Mucosa of descending colon (tissue), 3 donors: ENCODE measurements around the gene ALG12. TPM values are rescaled to one million over a fixed set of nuclear protein-coding genes. Genes with fewer than 3 reads are reported as not detected.

Experiments used
- ATAC-seq: fragments of 200-7000 bp; cut with Tn5 transposase; one replicate; pipeline ENCODE4 v1.9.1; 2020; ENCODE audit warnings: mild to moderate bottlenecking, moderate library complexity
- DNase-seq, 3 donors: peaks; one replicate each; pipeline ENCODE4 v3.0.0-alpha.2; 2020
- H3K36me3 ChIP-seq: fragments of 200-600 bp; one replicate; pipeline ENCODE4 v1.8.0; 2021; ENCODE audit warnings: low read depth, mild to moderate bottlenecking
- H3K4me1 ChIP-seq: fragments of 200-600 bp; one replicate; pipeline ENCODE4 v1.8.0; 2021; ENCODE audit warnings: low read depth, mild to moderate bottlenecking
- H3K4me3 ChIP-seq: fragments of 200-600 bp; one replicate; pipeline ENCODE4 v1.8.0; 2021; ENCODE audit warnings: mild to moderate bottlenecking
- H3K9me3 ChIP-seq: fragments of 200-600 bp; one replicate; pipeline ENCODE4 v1.8.0; 2021; ENCODE audit warnings: mild to moderate bottlenecking
- CTCF ChIP-seq: fragments of 200-600 bp; IDR thresholded peaks from one replicate; pipeline ENCODE4 v1.8.0; 2022; ENCODE audit warnings: antibody characterized with exemption, mild to moderate bottlenecking
- intact Hi-C, 2 donors: fragments of 100-400 bp; cut with DNase I in 1 of 2; cut with micrococcal nuclease in 1 of 2; formaldehyde crosslinking; loops; one replicate each; pipeline versions ENCODE4 v1.11.0 to v1.11.1; 2022; cut with DNase I, micrococcal nuclease
- total RNA-seq, 3 donors: library from RNA; stranded (reverse); fragmentation: NEBNext Ultra II Directional in 2 of 3; extraction: Animal tissue kit (Norgen Biotek cat#: 25700) in 2 of 3; gene quantifications; one replicate each; pipeline versions ENCODE4 v1.2.1 to v1.2.4, GENCODE V29; 2021 to 2023
- donor health status: DM: no; HTN: no; CAD: no; lungs with moderate emphysema.
- donor health status: DM: no; HTN: no; CAD: no.
- donor health status: DM: no; HTN: yes; CAD: no.

Gene ALG12
- total RNA-seq, 3 donors from 2014 or later = 21.7 to 28.7 (median 25.5) TPM

- peak; percentile 30 for ATAC-seq
- peaks cover 5% of the 10 kb centered on the region for H3K36me3 ChIP-seq
- no peak for TF ChIP-seq CTCF
- DNase-seq = peak; percentile 85 to 91 (median 88)
- peaks cover 42% of the 10 kb centered on the region for H3K4me1 ChIP-seq
- no peaks in the 10 kb centered on the region for H3K9me3 ChIP-seq
- H3K4me3 ChIP-seq = peak overlapping the region; percentile 78
- intact Hi-C loops = no loop called here
Measured at GRCh38 chr22:49962012-49962750, 43.9 kb upstream of the ALG12 start.

- peaks cover 5% of the 10 kb centered on the region for H3K36me3 ChIP-seq
- no peak for ATAC-seq
- no peak for TF ChIP-seq CTCF
- no peak for DNase-seq
- peaks cover 37% of the 10 kb centered on the region for H3K4me1 ChIP-seq
- H3K9me3 ChIP-seq = no peaks in the 10 kb centered on the region
- intact Hi-C loops = no loop called here
- peak overlapping the region; percentile 78 for H3K4me3 ChIP-seq
Measured at GRCh38 chr22:49961601-49962011, 43.4 kb upstream of the ALG12 start.

- intact Hi-C loops = no loop called here
- peaks cover 5% of the 10 kb centered on the region for H3K36me3 ChIP-seq
- peak overlapping the region; percentile 78 for H3K4me3 ChIP-seq
- H3K9me3 ChIP-seq = no peaks in the 10 kb centered on the region
- ATAC-seq (peak; percentile 1), DNase-seq (peak; percentile 62 to 78 (median 77))
- peaks cover 34% of the 10 kb centered on the region for H3K4me1 ChIP-seq
- no peak for TF ChIP-seq CTCF
Measured at GRCh38 chr22:49961005-49961600, 42.9 kb upstream of the ALG12 start.

- DNase-seq (peak; percentile 93 to 96 (median 96)), ATAC-seq (peak; percentile 79)
- Histone ChIP-seq H3K4me1 (peaks cover 27% of the 10 kb centered on the region), H3K9me3 (no peaks in the 10 kb centered on the region), H3K4me3 (peak within 1 kb of the TSS; percentile 78), H3K36me3 (peaks cover 5% of the 10 kb centered on the region)
- intact Hi-C loops = no loop called here
- no peak for TF ChIP-seq CTCF
Measured at GRCh38 chr22:49960159-49961004, 42.1 kb upstream of the ALG12 start, which contains the start of gene PIM3. PIM3 (plus strand) TSS chr22:49960772; CDS start chr22:49960948, 176 bp downstream.

GRCh38 chr22:49959782-49960158 lies 41.5 kb upstream of the ALG12 start:
- Histone ChIP-seq H3K36me3 (peaks cover 5% of the 10 kb centered on the region), H3K4me3 (peak overlapping the region; percentile 78), H3K4me1 (peaks cover 27% of the 10 kb centered on the region), H3K9me3 (no peaks in the 10 kb centered on the region)
- peak; percentile 73 to 87 (median 84) for DNase-seq
- intact Hi-C loops = no loop called here
- no peak for TF ChIP-seq CTCF
- ATAC-seq = peak; percentile 28
